Gastroesophageal sphincter (tissue), 3 donors: Measurements from ENCODE around the gene FNDC10.

Experiments used
- CTCF ChIP-seq, 4 experiments: fragments of 200-600 bp in 2 of 4; fragments of 450-650 bp in 2 of 4; sonication (generic) in 1 of 4; IDR thresholded peaks; one replicate each; pipeline ENCODE4 v1.5.1; 2017 to 2019; ENCODE audit warnings: antibody characterized with exemption in 4 of 4, mild to moderate bottlenecking in 2 of 4, moderate library complexity in 2 of 4
- EP300 ChIP-seq: sonication (generic); formaldehyde crosslinking; IDR thresholded peaks from one replicate; pipeline ENCODE4 v1.6.1; 2017; ENCODE audit warnings: antibody characterized with exemption, mild to moderate bottlenecking
- POLR2A ChIP-seq, 2 donors: fragments of 450-650 bp; IDR thresholded peaks; one replicate each; pipeline ENCODE4 v1.6.1; 2017; ENCODE audit warnings: antibody characterized with exemption in 2 of 2, mild to moderate bottlenecking in 2 of 2, moderate library complexity in 1 of 2
- POLR2AphosphoS5 ChIP-seq: sonication (generic); formaldehyde crosslinking; IDR thresholded peaks from one replicate; pipeline ENCODE4 v1.6.1; 2017; ENCODE audit warnings: antibody characterized with exemption

DNA sequence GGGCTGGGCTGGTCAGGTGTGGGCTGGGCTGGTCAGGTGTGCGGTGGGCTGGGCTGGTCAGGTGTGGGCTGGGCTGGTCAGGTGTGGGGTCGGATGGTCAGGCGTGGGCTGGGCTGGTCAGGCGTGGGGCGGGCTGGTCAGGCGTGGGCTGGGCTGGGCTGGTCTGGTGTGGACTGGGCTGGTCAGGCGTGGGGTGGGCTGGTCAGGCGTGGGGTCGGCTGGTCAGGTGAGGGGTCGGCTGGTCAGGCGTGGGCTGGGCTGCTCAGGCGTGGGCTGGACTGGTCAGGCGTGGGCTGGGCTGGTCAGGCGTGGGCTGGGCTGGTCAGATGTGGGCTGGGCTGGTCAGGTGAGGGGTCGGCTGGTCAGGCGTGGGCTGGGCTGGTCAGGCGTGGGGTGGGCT lies 5.8 kb upstream of the FNDC10 start:
- TF ChIP-seq CTCF (IDR thresholded peaks at IDR 0.05) (no peak), POLR2A (IDR thresholded peaks at IDR 0.05) (no peak), POLR2AphosphoS5 (no peak), EP300 (no peak)
